Measurements from ENCODE around the gene GTF3C6. TPM values are rescaled to one million over a fixed set of nuclear protein-coding genes. Genes with fewer than 3 reads are reported as not detected.

Gene GTF3C6
- total RNA-seq, 6 donors from 2014 or later, result 16.0 to 55.2 (median 41.8) TPM

DNA sequence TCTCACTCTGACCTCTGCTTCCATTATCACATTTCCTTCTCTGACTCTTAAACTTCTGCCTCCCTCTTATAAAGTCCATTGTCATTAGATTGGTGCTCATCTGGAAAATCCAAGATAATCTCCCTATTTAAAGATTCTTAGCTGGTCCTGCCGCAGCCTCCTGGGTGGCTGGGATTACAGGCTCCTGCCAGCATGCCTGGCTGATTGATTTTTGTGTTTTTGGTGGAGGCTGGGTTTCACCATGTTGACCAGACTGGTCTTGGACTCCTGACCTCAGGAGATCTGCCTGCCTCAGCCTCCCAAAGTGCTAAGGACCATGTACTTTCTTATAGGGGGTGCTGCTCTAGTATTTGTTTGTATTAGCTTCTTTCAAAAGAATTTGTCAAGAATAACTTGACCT, 18.1 kb downstream of the GTF3C6 start:
- no peak overlapping the region for H3K4me3 ChIP-seq
- H3K9me3 ChIP-seq, result no peaks in the 10 kb centered on the region
- DNase-seq, result no peak
- ATAC-seq (ENCODE audit: low FRiP score in 2 of 2), result no peak
- no peak overlapping the region for H3K27ac ChIP-seq
- no peaks in the 10 kb centered on the region for H3K36me3 ChIP-seq
- TF ChIP-seq POLR2AphosphoS5 (IDR thresholded peaks at IDR 0.05) (no peak), EP300 (IDR thresholded peaks at IDR 0.05) (no peak)
- TF ChIP-seq, protein P1, sequence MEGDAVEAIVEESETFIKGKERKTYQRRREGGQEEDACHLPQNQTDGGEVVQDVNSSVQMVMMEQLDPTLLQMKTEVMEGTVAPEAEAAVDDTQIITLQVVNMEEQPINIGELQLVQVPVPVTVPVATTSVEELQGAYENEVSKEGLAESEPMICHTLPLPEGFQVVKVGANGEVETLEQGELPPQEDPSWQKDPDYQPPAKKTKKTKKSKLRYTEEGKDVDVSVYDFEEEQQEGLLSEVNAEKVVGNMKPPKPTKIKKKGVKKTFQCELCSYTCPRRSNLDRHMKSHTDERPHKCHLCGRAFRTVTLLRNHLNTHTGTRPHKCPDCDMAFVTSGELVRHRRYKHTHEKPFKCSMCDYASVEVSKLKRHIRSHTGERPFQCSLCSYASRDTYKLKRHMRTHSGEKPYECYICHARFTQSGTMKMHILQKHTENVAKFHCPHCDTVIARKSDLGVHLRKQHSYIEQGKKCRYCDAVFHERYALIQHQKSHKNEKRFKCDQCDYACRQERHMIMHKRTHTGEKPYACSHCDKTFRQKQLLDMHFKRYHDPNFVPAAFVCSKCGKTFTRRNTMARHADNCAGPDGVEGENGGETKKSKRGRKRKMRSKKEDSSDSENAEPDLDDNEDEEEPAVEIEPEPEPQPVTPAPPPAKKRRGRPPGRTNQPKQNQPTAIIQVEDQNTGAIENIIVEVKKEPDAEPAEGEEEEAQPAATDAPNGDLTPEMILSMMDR (IDR thresholded peaks at IDR 0.05), result no peak
- H3K27me3 ChIP-seq, result no peaks in the 10 kb centered on the region
- H3K4me1 ChIP-seq, result no peaks in the 10 kb centered on the region
- 88 to 94% methylated on average over 1 of the region's 1 CpG for WGBS, 2 donors

DNA sequence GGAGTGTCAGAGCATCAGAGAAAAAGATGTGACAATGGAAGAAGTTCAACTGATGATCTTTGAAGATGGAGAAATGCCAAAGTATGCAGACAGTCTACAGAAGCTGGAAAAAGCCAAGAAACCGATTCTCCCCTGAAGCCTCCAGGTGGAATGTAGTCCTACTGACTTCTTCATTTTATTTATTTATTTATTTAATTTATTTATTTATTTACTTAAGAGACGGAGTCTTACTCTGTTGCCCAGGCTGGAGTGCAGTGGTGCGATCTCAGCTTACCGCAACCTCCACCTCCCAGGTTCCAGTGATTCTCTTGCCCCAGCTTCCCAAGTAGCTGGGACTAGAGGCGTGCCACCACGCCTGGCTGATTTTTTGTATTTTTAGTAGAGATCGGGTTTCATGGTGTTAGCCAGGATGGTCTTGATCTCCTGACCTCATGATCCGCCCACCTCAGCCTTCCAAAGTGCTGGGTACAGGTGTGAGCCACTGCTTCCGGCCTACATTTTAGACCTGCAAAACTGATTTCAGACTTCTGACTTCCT, 21.1 kb downstream of the GTF3C6 start:
- DNase-seq (no peak), ATAC-seq (ENCODE audit: low FRiP score in 2 of 2) (no peak)
- Histone ChIP-seq H3K27me3 (no peaks in the 10 kb centered on the region), H3K4me3 (no peak overlapping the region), H3K36me3 (no peaks in the 10 kb centered on the region), H3K4me1 (peaks cover 4 to 10% (median 9%) of the 10 kb centered on the region in 4 donors), H3K27ac (no peak overlapping the region), H3K9me3 (no peaks in the 10 kb centered on the region)
- no peak for TF ChIP-seq EP300 (IDR thresholded peaks at IDR 0.05)
- TF ChIP-seq POLR2A (IDR thresholded peaks at IDR 0.05), result no peak
- no peak for TF ChIP-seq POLR2AphosphoS5 (IDR thresholded peaks at IDR 0.05)
- TF ChIP-seq, protein P1 (IDR thresholded peaks at IDR 0.05), result no peak
- 92 to 96% methylated on average over 9 of the region's 9 CpGs for WGBS, 2 donors

DNA sequence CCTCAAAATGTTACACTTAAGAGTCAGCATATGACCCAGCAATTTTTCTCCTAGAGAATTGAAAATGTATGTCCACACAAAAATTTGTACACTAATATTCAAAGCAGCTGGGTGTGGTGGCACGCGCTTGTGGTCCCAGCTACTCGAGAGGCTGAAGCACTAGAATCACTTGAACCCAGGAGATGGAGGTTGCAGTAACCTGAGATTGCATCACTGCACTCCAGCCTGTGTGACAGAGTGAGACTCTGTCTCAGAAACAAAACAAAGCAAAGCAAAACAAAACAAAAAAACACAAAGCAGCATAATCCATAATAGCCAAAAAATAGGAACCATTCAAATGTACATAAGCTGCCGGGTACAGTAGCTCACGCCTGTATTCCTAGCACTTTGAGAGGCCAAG, 21.7 kb downstream of the GTF3C6 start:
- peaks cover 0 to 2% (median 0%) of the 10 kb centered on the region in 4 donors for H3K36me3 ChIP-seq
- WGBS, 2 donors, result 80 to 90% methylated on average over 5 of the region's 5 CpGs
- no peaks in the 10 kb centered on the region for H3K27me3 ChIP-seq
- no peak for DNase-seq
- H3K27ac ChIP-seq, result no peak overlapping the region
- H3K4me1 ChIP-seq, result peaks cover 4 to 10% (median 9%) of the 10 kb centered on the region in 4 donors
- TF ChIP-seq, protein P1 (IDR thresholded peaks at IDR 0.05), result no peak
- TF ChIP-seq POLR2AphosphoS5 (IDR thresholded peaks at IDR 0.05) (no peak), POLR2A (IDR thresholded peaks at IDR 0.05) (no peak), EP300 (IDR thresholded peaks at IDR 0.05) (no peak)
- H3K4me3 ChIP-seq, result no peak overlapping the region
- ATAC-seq (ENCODE audit: low FRiP score in 2 of 2), result no peak
- no peaks in the 10 kb centered on the region for H3K9me3 ChIP-seq

DNA sequence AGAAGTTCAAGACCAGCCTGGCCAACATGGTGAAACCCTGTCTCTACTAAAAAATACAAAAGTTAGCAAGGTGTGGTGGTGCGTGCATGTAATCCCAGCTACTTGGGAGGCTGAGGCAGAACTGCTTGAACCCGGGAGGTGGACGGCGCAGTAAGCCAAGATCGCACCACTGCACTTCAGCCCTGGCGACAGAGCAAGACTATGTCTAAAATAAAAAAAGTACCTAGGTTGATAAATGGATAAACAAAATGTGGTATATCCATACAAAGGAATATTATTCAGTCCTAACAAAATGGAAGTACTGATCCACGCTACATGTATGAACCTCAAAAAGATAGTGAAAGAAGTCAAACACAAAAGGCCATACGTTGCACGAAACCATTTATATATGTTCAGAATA, 22.1 kb downstream of the GTF3C6 start:
- Histone ChIP-seq H3K27me3 (no peaks in the 10 kb centered on the region), H3K9me3 (no peaks in the 10 kb centered on the region), H3K36me3 (peaks cover 0 to 6% (median 0%) of the 10 kb centered on the region in 4 donors), H3K4me1 (peaks cover 4 to 10% (median 9%) of the 10 kb centered on the region in 4 donors), H3K27ac (no peak overlapping the region), H3K4me3 (no peak overlapping the region)
- ATAC-seq (ENCODE audit: low FRiP score in 2 of 2), result no peak
- TF ChIP-seq, protein P1 (IDR thresholded peaks at IDR 0.05), result no peak
- TF ChIP-seq POLR2A (IDR thresholded peaks at IDR 0.05), result no peak
- no peak for TF ChIP-seq POLR2AphosphoS5 (IDR thresholded peaks at IDR 0.05)
- TF ChIP-seq EP300 (IDR thresholded peaks at IDR 0.05), result no peak
- DNase-seq, result no peak
- WGBS, 2 donors, result 98% methylated on average over 9 of the region's 9 CpGs

DNA sequence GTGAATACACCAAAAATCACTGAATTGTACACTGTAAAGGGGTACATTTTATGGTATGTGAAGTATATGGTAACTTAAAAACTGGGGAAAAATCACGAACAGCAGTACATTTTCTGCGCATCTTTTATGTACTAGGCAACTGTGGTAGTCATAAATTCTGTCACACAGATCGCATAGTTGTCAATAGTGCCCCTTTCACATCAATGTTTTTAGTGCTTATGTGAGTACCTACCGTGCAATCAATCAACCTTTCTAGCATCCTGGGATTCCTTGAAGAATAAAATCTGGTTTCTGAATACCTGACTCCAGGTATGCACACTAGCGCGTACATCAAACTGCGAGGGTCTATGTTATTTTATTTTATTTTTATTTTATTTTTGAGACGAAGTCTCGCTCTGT, 22.7 kb downstream of the GTF3C6 start:
- peak overlapping the region; percentile 56 to 95 (median 90) for H3K4me3 ChIP-seq
- peak overlapping the region; percentile 84 to 98 (median 90) for H3K27ac ChIP-seq
- peaks cover 4 to 10% (median 9%) of the 10 kb centered on the region in 4 donors for H3K4me1 ChIP-seq
- ATAC-seq (ENCODE audit: low FRiP score in 2 of 2) (no peak), DNase-seq (no peak)
- TF ChIP-seq, protein P1 (IDR thresholded peaks at IDR 0.05), result no peak
- no peak for TF ChIP-seq POLR2AphosphoS5 (IDR thresholded peaks at IDR 0.05)
- no peak for TF ChIP-seq EP300 (IDR thresholded peaks at IDR 0.05)
- TF ChIP-seq POLR2A (IDR thresholded peaks at IDR 0.05), result no peak
- H3K27me3 ChIP-seq, result no peaks in the 10 kb centered on the region
- 52 to 53% methylated on average over 9 of the region's 9 CpGs for WGBS, 2 donors
- peaks cover 0 to 12% (median 2%) of the 10 kb centered on the region in 4 donors for H3K36me3 ChIP-seq
- no peaks in the 10 kb centered on the region for H3K9me3 ChIP-seq
